ENCODE measurements around the gene OR2V2. TPM values are rescaled to one million over a fixed set of nuclear protein-coding genes. Genes with fewer than 3 reads are reported as not detected.

Gene OR2V2
- polyA plus RNA-seq, 1 donor from 2014 or later: not detected

DNA sequence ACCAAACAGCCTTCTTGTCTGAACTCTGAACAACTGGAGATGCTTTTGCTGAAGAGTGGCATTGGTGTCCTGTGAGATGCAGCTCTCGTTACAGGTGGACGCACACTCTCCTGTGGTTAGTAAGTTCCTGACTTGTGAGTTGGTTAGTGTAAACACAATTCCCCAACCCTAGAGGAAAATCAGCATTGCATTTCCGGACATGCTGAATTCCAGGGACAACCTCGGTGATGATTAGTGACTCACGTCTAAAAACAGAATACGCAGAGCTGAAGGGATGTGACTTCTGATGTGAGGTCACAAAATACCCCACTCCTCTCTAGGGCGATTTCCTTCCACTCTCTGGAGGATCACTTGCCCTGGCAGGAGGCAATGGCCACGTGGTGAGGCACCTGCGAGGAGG, 5.0 kb downstream of the OR2V2 start:
- H3K9me2 ChIP-seq (ENCODE audit: insufficient read depth, low read length): no peaks in the 10 kb centered on the region
- no peak overlapping the region for H2AFZ ChIP-seq (ENCODE audit: low read depth, low read length)
- H3K36me3 ChIP-seq (ENCODE audit: insufficient read depth, low read length): no peaks in the 10 kb centered on the region
- no peak overlapping the region for H3K9ac ChIP-seq (ENCODE audit: low read length)
- H3K27ac ChIP-seq (ENCODE audit: low read length): no peak overlapping the region
- no peaks in the 10 kb centered on the region for H3K79me2 ChIP-seq (replicated peaks; ENCODE audit: insufficient read depth, low read length)
- no peak overlapping the region for H3K4me2 ChIP-seq (ENCODE audit: low read length)
- H3K27me3 ChIP-seq (ENCODE audit: insufficient read depth, low read depth, low read length): no peaks in the 10 kb centered on the region
- no peaks in the 10 kb centered on the region for H3F3A ChIP-seq (ENCODE audit: insufficient read depth, low read length, poor library complexity, severe bottlenecking)
- H3K4me3 ChIP-seq (ENCODE audit: low read length): no peak overlapping the region
- TF ChIP-seq MXI1 (conservative IDR thresholded peaks at IDR 0.05; ENCODE audit: poor library complexity, severe bottlenecking): no peak
- TF ChIP-seq RAD21 (conservative IDR thresholded peaks at IDR 0.05): no peak
- TF ChIP-seq POLR2AphosphoS5 (IDR thresholded peaks at IDR 0.05): no peak
- TF ChIP-seq, protein P1, sequence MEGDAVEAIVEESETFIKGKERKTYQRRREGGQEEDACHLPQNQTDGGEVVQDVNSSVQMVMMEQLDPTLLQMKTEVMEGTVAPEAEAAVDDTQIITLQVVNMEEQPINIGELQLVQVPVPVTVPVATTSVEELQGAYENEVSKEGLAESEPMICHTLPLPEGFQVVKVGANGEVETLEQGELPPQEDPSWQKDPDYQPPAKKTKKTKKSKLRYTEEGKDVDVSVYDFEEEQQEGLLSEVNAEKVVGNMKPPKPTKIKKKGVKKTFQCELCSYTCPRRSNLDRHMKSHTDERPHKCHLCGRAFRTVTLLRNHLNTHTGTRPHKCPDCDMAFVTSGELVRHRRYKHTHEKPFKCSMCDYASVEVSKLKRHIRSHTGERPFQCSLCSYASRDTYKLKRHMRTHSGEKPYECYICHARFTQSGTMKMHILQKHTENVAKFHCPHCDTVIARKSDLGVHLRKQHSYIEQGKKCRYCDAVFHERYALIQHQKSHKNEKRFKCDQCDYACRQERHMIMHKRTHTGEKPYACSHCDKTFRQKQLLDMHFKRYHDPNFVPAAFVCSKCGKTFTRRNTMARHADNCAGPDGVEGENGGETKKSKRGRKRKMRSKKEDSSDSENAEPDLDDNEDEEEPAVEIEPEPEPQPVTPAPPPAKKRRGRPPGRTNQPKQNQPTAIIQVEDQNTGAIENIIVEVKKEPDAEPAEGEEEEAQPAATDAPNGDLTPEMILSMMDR (IDR thresholded peaks at IDR 0.05; ENCODE audit: poor library complexity, severe bottlenecking): no peak
- TF ChIP-seq EP300 (conservative IDR thresholded peaks at IDR 0.05; ENCODE audit: poor library complexity, severe bottlenecking): no peak
- TF ChIP-seq, protein P2, sequence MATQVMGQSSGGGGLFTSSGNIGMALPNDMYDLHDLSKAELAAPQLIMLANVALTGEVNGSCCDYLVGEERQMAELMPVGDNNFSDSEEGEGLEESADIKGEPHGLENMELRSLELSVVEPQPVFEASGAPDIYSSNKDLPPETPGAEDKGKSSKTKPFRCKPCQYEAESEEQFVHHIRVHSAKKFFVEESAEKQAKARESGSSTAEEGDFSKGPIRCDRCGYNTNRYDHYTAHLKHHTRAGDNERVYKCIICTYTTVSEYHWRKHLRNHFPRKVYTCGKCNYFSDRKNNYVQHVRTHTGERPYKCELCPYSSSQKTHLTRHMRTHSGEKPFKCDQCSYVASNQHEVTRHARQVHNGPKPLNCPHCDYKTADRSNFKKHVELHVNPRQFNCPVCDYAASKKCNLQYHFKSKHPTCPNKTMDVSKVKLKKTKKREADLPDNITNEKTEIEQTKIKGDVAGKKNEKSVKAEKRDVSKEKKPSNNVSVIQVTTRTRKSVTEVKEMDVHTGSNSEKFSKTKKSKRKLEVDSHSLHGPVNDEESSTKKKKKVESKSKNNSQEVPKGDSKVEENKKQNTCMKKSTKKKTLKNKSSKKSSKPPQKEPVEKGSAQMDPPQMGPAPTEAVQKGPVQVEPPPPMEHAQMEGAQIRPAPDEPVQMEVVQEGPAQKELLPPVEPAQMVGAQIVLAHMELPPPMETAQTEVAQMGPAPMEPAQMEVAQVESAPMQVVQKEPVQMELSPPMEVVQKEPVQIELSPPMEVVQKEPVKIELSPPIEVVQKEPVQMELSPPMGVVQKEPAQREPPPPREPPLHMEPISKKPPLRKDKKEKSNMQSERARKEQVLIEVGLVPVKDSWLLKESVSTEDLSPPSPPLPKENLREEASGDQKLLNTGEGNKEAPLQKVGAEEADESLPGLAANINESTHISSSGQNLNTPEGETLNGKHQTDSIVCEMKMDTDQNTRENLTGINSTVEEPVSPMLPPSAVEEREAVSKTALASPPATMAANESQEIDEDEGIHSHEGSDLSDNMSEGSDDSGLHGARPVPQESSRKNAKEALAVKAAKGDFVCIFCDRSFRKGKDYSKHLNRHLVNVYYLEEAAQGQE (IDR thresholded peaks at IDR 0.05; ENCODE audit: borderline replicate concordance): no peak
- TF ChIP-seq TAF1 (IDR thresholded peaks at IDR 0.05; ENCODE audit: low read depth): no peak
- no peak for TF ChIP-seq SMC3 (conservative IDR thresholded peaks at IDR 0.05; ENCODE audit: poor library complexity)
- TF ChIP-seq EZH2 (IDR thresholded peaks at IDR 0.05; ENCODE audit: borderline replicate concordance, insufficient read depth, low read length, poor library complexity, severe bottlenecking): no peak
- no peaks in the 10 kb centered on the region for H3K9me3 ChIP-seq (ENCODE audit: low read length)
- no peaks in the 10 kb centered on the region for H4K20me1 ChIP-seq (ENCODE audit: insufficient read depth)

DNA sequence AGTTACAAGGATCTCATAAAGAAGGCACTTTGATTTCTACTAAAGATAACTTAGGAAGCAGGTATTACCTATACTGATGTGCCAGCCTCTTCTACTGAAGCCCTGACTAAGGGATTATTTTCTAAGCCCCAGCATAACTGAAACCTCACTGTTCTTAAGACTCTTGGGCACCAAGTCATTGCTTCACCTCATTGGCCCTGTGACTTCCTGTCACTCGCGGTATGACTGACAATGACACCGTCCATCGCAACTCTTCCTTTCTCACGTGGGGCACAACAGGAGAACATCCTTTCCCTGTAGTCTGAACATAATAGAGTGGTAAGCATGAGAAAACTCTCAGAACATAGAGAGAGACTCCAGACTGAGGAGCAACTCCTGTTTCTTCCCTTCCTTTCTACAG, 6.4 kb downstream of the OR2V2 start:
- TF ChIP-seq EP300 (conservative IDR thresholded peaks at IDR 0.05; ENCODE audit: poor library complexity, severe bottlenecking) (no peak), POLR2AphosphoS5 (IDR thresholded peaks at IDR 0.05) (no peak), EZH2 (IDR thresholded peaks at IDR 0.05; ENCODE audit: borderline replicate concordance, insufficient read depth, low read length, poor library complexity, severe bottlenecking) (no peak), MXI1 (conservative IDR thresholded peaks at IDR 0.05; ENCODE audit: poor library complexity, severe bottlenecking) (no peak), RAD21 (conservative IDR thresholded peaks at IDR 0.05) (no peak), SMC3 (conservative IDR thresholded peaks at IDR 0.05; ENCODE audit: poor library complexity) (no peak), TAF1 (IDR thresholded peaks at IDR 0.05; ENCODE audit: low read depth) (no peak)
- TF ChIP-seq, protein P1 (IDR thresholded peaks at IDR 0.05; ENCODE audit: poor library complexity, severe bottlenecking): no peak
- TF ChIP-seq, protein P2 (IDR thresholded peaks at IDR 0.05; ENCODE audit: borderline replicate concordance): no peak
- Histone ChIP-seq H3K27me3 (ENCODE audit: insufficient read depth, low read depth, low read length) (no peaks in the 10 kb centered on the region), H3K4me3 (ENCODE audit: low read length) (no peak overlapping the region), H3F3A (ENCODE audit: insufficient read depth, low read length, poor library complexity, severe bottlenecking) (no peaks in the 10 kb centered on the region), H2AFZ (ENCODE audit: low read depth, low read length) (no peak overlapping the region), H3K9me3 (ENCODE audit: low read length) (no peaks in the 10 kb centered on the region), H3K27ac (ENCODE audit: low read length) (no peak overlapping the region), H3K9ac (ENCODE audit: low read length) (no peak overlapping the region), H3K9me2 (ENCODE audit: insufficient read depth, low read length) (no peaks in the 10 kb centered on the region), H3K4me2 (ENCODE audit: low read length) (no peak overlapping the region), H4K20me1 (ENCODE audit: insufficient read depth) (no peaks in the 10 kb centered on the region), H3K79me2 (replicated peaks; ENCODE audit: insufficient read depth, low read length) (no peaks in the 10 kb centered on the region), H3K36me3 (ENCODE audit: insufficient read depth, low read length) (no peaks in the 10 kb centered on the region)
